ENCODE measurements around the gene GRID1. TPM values are rescaled to one million over a fixed set of nuclear protein-coding genes. Genes with fewer than 3 reads are reported as not detected.

The GRID1 gene
- total and polyA plus RNA-seq, 5 donors from 2014 or later = not detected

DNA sequence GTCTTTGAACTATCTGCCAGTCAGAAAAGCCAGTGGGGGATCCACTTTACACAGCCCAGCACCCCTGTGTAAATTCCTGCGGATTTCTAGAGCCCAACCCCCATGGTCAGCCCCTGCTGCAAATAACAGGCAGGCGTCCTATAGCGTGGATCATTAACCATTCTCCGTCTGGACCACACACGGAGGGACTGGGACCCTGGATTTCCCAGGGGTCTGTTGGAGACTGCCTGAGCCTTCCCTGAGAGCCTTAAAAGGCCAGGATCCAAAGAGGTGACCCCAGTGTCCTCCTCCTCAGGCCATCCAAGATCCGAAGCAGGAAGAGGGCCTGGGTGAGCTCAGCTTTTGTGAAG, 11.2 kb upstream of the GRID1 start:
- no peak for ATAC-seq (ENCODE audit: low read depth in 2 of 2)
- no peak for DNase-seq
- Histone ChIP-seq H3K4me1 (ENCODE audit: control insufficient read depth, insufficient read depth, low read length, poor library complexity, severe bottlenecking) (peaks cover 8% of the 10 kb centered on the region), H3K27ac (ENCODE audit: insufficient read depth, low read length, poor library complexity, severe bottlenecking) (no peak overlapping the region), H3K36me3 (ENCODE audit: control insufficient read depth, insufficient read depth, low read length) (no peaks in the 10 kb centered on the region), H3K9me3 (ENCODE audit: control insufficient read depth in 2 of 2, low read length in 2 of 2) (no peaks in the 10 kb centered on the region), H3K27me3 (ENCODE audit: control insufficient read depth, insufficient read depth, low read length) (peaks cover 10% of the 10 kb centered on the region), H3K4me3 (ENCODE audit: low read depth, low read length) (no peak overlapping the region)
- H3K27me3 Mint-ChIP-seq = peaks cover 50% of the 10 kb centered on the region
- H3K4me3 Mint-ChIP-seq = no peak overlapping the region
- H3K4me1 Mint-ChIP-seq = no peaks in the 10 kb centered on the region
- no peaks in the 10 kb centered on the region for H3K9me3 Mint-ChIP-seq
- H3K27ac Mint-ChIP-seq = no peak overlapping the region
- H3K36me3 Mint-ChIP-seq = no peaks in the 10 kb centered on the region

- Histone ChIP-seq H3K36me3 (ENCODE audit: control insufficient read depth, insufficient read depth, low read length) (no peaks in the 10 kb centered on the region), H3K4me1 (ENCODE audit: control insufficient read depth, insufficient read depth, low read length, poor library complexity, severe bottlenecking) (peaks cover 8% of the 10 kb centered on the region), H3K4me3 (ENCODE audit: low read depth, low read length) (no peak overlapping the region), H3K27ac (ENCODE audit: insufficient read depth, low read length, poor library complexity, severe bottlenecking) (no peak overlapping the region), H3K9me3 (ENCODE audit: control insufficient read depth in 2 of 2, low read length in 2 of 2) (no peaks in the 10 kb centered on the region), H3K27me3 (ENCODE audit: control insufficient read depth, insufficient read depth, low read length) (peaks cover 10% of the 10 kb centered on the region)
- Mint-ChIP-seq H3K36me3 (no peaks in the 10 kb centered on the region), H3K4me3 (no peak overlapping the region), H3K27me3 (peaks cover 47% of the 10 kb centered on the region), H3K27ac (no peak overlapping the region), H3K4me1 (no peaks in the 10 kb centered on the region), H3K9me3 (peaks cover 0 to 2% (median 0%) of the 10 kb centered on the region in 7 donors)
- peak; percentile 84 to 92 for ATAC-seq (ENCODE audit: low read depth in 2 of 2)
- DNase-seq = peak; percentile 61 to 73 (median 63)
These were observed 10.5 kb upstream of the GRID1 start for GRCh38 chr10:86376852-86377796.

GRCh38 chr10:86376403-86376802, 9.8 kb upstream of the GRID1 start:
- no peaks in the 10 kb centered on the region for H3K9me3 ChIP-seq (ENCODE audit: control insufficient read depth in 2 of 2, low read length in 2 of 2)
- Mint-ChIP-seq H3K4me1 (no peaks in the 10 kb centered on the region), H3K27me3 (peaks cover 48% of the 10 kb centered on the region), H3K9me3 (peaks cover 0 to 3% (median 0%) of the 10 kb centered on the region in 7 donors), H3K27ac (peak overlapping the region in 1 of 3 donors; percentile 56), H3K4me3 (peak overlapping the region in 1 of 4 donors; percentile 48), H3K36me3 (no peaks in the 10 kb centered on the region)
- ATAC-seq (ENCODE audit: low read depth in 2 of 2) (no peak), DNase-seq (no peak)
- peaks cover 10% of the 10 kb centered on the region for H3K27me3 ChIP-seq (ENCODE audit: control insufficient read depth, insufficient read depth, low read length)
- H3K4me3 ChIP-seq (ENCODE audit: low read depth, low read length) = no peak overlapping the region
- no peaks in the 10 kb centered on the region for H3K36me3 ChIP-seq (ENCODE audit: control insufficient read depth, insufficient read depth, low read length)
- H3K4me1 ChIP-seq (ENCODE audit: control insufficient read depth, insufficient read depth, low read length, poor library complexity, severe bottlenecking) = peaks cover 8% of the 10 kb centered on the region
- no peak overlapping the region for H3K27ac ChIP-seq (ENCODE audit: insufficient read depth, low read length, poor library complexity, severe bottlenecking)

GRCh38 chr10:86375204-86375603, 8.6 kb upstream of the GRID1 start:
- no peaks in the 10 kb centered on the region for H3K36me3 Mint-ChIP-seq
- H3K27me3 Mint-ChIP-seq = peaks cover 54% of the 10 kb centered on the region
- ATAC-seq (ENCODE audit: low read depth in 2 of 2) = no peak
- no peaks in the 10 kb centered on the region for H3K36me3 ChIP-seq (ENCODE audit: control insufficient read depth, insufficient read depth, low read length)
- peaks cover 8% of the 10 kb centered on the region for H3K4me1 ChIP-seq (ENCODE audit: control insufficient read depth, insufficient read depth, low read length, poor library complexity, severe bottlenecking)
- H3K9me3 ChIP-seq (ENCODE audit: control insufficient read depth in 2 of 2, low read length in 2 of 2) = no peaks in the 10 kb centered on the region
- DNase-seq = no peak
- H3K4me1 Mint-ChIP-seq = peaks cover 0 to 4% (median 0%) of the 10 kb centered on the region in 4 donors
- H3K27ac ChIP-seq (ENCODE audit: insufficient read depth, low read length, poor library complexity, severe bottlenecking) = no peak overlapping the region
- no peak overlapping the region for H3K27ac Mint-ChIP-seq
- H3K4me3 Mint-ChIP-seq = no peak overlapping the region
- peaks cover 0 to 3% (median 0%) of the 10 kb centered on the region in 7 donors for H3K9me3 Mint-ChIP-seq
- no peak overlapping the region for H3K4me3 ChIP-seq (ENCODE audit: low read depth, low read length)
- peaks cover 5% of the 10 kb centered on the region for H3K27me3 ChIP-seq (ENCODE audit: control insufficient read depth, insufficient read depth, low read length)

GRCh38 chr10:86374664-86375063, 8.1 kb upstream of the GRID1 start:
- H3K27me3 Mint-ChIP-seq = peaks cover 49% of the 10 kb centered on the region
- H3K9me3 Mint-ChIP-seq = peaks cover 0 to 3% (median 0%) of the 10 kb centered on the region in 7 donors
- no peak overlapping the region for H3K27ac Mint-ChIP-seq
- no peaks in the 10 kb centered on the region for H3K36me3 ChIP-seq (ENCODE audit: control insufficient read depth, insufficient read depth, low read length)
- no peaks in the 10 kb centered on the region for H3K36me3 Mint-ChIP-seq
- no peaks in the 10 kb centered on the region for H3K9me3 ChIP-seq (ENCODE audit: control insufficient read depth in 2 of 2, low read length in 2 of 2)
- no peak for ATAC-seq (ENCODE audit: low read depth in 2 of 2)
- H3K4me3 ChIP-seq (ENCODE audit: low read depth, low read length) = no peak overlapping the region
- peaks cover 5% of the 10 kb centered on the region for H3K27me3 ChIP-seq (ENCODE audit: control insufficient read depth, insufficient read depth, low read length)
- H3K4me1 ChIP-seq (ENCODE audit: control insufficient read depth, insufficient read depth, low read length, poor library complexity, severe bottlenecking) = peaks cover 8% of the 10 kb centered on the region
- no peak overlapping the region for H3K27ac ChIP-seq (ENCODE audit: insufficient read depth, low read length, poor library complexity, severe bottlenecking)
- peaks cover 0 to 4% (median 0%) of the 10 kb centered on the region in 4 donors for H3K4me1 Mint-ChIP-seq
- no peak overlapping the region for H3K4me3 Mint-ChIP-seq
- no peak for DNase-seq

GRCh38 chr10:86373828-86374227, 7.2 kb upstream of the GRID1 start:
- H3K27ac Mint-ChIP-seq = peak overlapping the region in 1 of 3 donors; percentile 26
- H3K4me1 Mint-ChIP-seq = peaks cover 0 to 4% (median 0%) of the 10 kb centered on the region in 4 donors
- no peak for DNase-seq
- peaks cover 50% of the 10 kb centered on the region for H3K27me3 Mint-ChIP-seq
- H3K9me3 Mint-ChIP-seq = peaks cover 0 to 3% (median 0%) of the 10 kb centered on the region in 7 donors
- no peak overlapping the region for H3K4me3 Mint-ChIP-seq
- Histone ChIP-seq H3K9me3 (ENCODE audit: control insufficient read depth in 2 of 2, low read length in 2 of 2) (no peaks in the 10 kb centered on the region), H3K36me3 (ENCODE audit: control insufficient read depth, insufficient read depth, low read length) (no peaks in the 10 kb centered on the region), H3K27ac (ENCODE audit: insufficient read depth, low read length, poor library complexity, severe bottlenecking) (no peak overlapping the region), H3K4me3 (ENCODE audit: low read depth, low read length) (no peak overlapping the region), H3K27me3 (ENCODE audit: control insufficient read depth, insufficient read depth, low read length) (peaks cover 7% of the 10 kb centered on the region), H3K4me1 (ENCODE audit: control insufficient read depth, insufficient read depth, low read length, poor library complexity, severe bottlenecking) (peaks cover 8% of the 10 kb centered on the region)
- H3K36me3 Mint-ChIP-seq = no peaks in the 10 kb centered on the region
- no peak for ATAC-seq (ENCODE audit: low read depth in 2 of 2)

- ATAC-seq (ENCODE audit: low read depth in 2 of 2) (no peak), DNase-seq (no peak)
- no peaks in the 10 kb centered on the region for H3K36me3 ChIP-seq (ENCODE audit: control insufficient read depth, insufficient read depth, low read length)
- H3K4me1 ChIP-seq (ENCODE audit: control insufficient read depth, insufficient read depth, low read length, poor library complexity, severe bottlenecking) = peaks cover 8% of the 10 kb centered on the region
- Mint-ChIP-seq H3K27me3 (peaks cover 53% of the 10 kb centered on the region), H3K36me3 (no peaks in the 10 kb centered on the region), H3K27ac (no peak overlapping the region), H3K4me1 (peaks cover 0 to 4% (median 0%) of the 10 kb centered on the region in 4 donors), H3K9me3 (peaks cover 0 to 3% (median 0%) of the 10 kb centered on the region in 7 donors), H3K4me3 (no peak overlapping the region)
- H3K9me3 ChIP-seq (ENCODE audit: control insufficient read depth in 2 of 2, low read length in 2 of 2) = no peaks in the 10 kb centered on the region
- H3K27ac ChIP-seq (ENCODE audit: insufficient read depth, low read length, poor library complexity, severe bottlenecking) = no peak overlapping the region
- no peak overlapping the region for H3K4me3 ChIP-seq (ENCODE audit: low read depth, low read length)
- H3K27me3 ChIP-seq (ENCODE audit: control insufficient read depth, insufficient read depth, low read length) = peaks cover 11% of the 10 kb centered on the region
These were observed 6.7 kb upstream of the GRID1 start for GRCh38 chr10:86373251-86373650.

Data from CD4-positive, CD25-positive, alpha-beta regulatory T cell (primary cell).